ENCODE measurements around the gene MSI2. TPM values are rescaled to one million over a fixed set of nuclear protein-coding genes. Genes with fewer than 3 reads are reported as not detected.

The MSI2 gene
- total RNA-seq, 1 experiment from 2014 or later: 174 TPM

DNA sequence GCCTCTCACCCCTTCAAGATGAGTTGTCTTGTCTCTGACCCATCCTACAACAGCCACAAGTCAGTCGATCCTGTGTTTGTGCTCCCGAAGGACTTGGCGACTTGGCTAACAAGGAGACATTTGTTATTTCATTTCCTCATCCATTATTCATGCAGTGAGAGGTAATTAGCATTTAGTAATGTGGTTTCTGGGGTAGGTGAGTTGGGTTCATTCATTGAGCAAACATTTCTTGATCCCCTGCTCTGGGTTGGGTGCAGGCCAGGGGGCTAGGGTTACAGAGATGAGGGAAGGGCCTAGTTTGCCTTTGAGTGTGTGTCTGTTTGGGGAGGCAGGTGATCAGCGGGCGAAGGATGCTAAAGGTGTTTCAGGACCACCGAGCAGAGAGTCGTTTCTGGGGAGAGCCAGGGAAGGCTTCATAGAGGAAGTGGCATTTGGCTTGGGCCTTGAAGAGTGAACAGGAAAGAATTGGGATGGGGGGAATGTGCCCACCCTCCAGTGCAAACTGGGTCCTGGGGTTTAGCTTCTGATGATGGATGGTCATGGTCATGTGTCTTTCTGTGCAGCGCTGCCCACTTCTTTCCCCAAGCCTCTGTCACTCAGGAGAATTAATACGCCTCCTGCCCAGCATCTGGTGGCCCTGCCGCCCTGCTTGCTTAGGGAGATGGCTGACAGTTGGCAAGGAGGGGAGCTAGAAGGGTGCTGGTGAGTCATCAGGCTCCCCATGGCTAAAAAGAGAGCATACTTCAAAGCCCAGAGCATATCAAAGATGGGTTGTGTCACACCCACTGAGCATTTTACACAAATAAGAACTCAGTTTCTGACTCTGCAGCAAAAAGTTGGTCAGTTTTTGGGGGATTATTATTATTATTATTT, 38.5 kb downstream of the MSI2 start:
- TF ChIP-seq, protein P1, sequence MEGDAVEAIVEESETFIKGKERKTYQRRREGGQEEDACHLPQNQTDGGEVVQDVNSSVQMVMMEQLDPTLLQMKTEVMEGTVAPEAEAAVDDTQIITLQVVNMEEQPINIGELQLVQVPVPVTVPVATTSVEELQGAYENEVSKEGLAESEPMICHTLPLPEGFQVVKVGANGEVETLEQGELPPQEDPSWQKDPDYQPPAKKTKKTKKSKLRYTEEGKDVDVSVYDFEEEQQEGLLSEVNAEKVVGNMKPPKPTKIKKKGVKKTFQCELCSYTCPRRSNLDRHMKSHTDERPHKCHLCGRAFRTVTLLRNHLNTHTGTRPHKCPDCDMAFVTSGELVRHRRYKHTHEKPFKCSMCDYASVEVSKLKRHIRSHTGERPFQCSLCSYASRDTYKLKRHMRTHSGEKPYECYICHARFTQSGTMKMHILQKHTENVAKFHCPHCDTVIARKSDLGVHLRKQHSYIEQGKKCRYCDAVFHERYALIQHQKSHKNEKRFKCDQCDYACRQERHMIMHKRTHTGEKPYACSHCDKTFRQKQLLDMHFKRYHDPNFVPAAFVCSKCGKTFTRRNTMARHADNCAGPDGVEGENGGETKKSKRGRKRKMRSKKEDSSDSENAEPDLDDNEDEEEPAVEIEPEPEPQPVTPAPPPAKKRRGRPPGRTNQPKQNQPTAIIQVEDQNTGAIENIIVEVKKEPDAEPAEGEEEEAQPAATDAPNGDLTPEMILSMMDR (IDR thresholded peaks at IDR 0.05; ENCODE audit: insufficient read depth in 1 of 2, low read depth in 1 of 2, low read length in 1 of 2, severe bottlenecking in 1 of 2, unreplicated experiment in 1 of 2): no peak
- peaks cover 82% of the 10 kb centered on the region for H3K36me3 Mint-ChIP-seq (ENCODE audit: insufficient read depth, unreplicated experiment)
- Histone ChIP-seq H3K4me1 (peaks cover 48% of the 10 kb centered on the region), H3K36me3 (ENCODE audit: control insufficient read depth, insufficient read depth, low read length) (no peaks in the 10 kb centered on the region), H3K9me3 (peaks cover 11% of the 10 kb centered on the region; the same call in 1 of the 2 replicates), H3K27me3 (replicated peaks; ENCODE audit: control insufficient read depth, insufficient read depth, low read length) (no peaks in the 10 kb centered on the region), H3K4me3 (ENCODE audit: low read depth, low read length) (no peak overlapping the region)
- intact Hi-C loops (cut with micrococcal nuclease; ENCODE audit: unreplicated experiment): loop anchor here (2.0 kb wide), 2 partner anchors 38 to 76 kb away; partner anchors contain the start of gene MSI2
- H3K27ac Mint-ChIP-seq (ENCODE audit: unreplicated experiment): peak overlapping the region; percentile 86
- CTCF ChIA-PET: interaction anchor here (0.6 kb wide), 1 partner anchor 24 kb away, joined by 9 read pairs; no protein-coding TSS in a partner anchor
- peak; percentile 35 to 62 for DNase-seq
- H3K27me3 Mint-ChIP-seq (ENCODE audit: insufficient read depth, unreplicated experiment): no peaks in the 10 kb centered on the region
- POLR2A ChIA-PET: no interaction called here
- H3K4me1 Mint-ChIP-seq (ENCODE audit: low read depth, unreplicated experiment): peaks cover 57% of the 10 kb centered on the region
- peaks cover 13% of the 10 kb centered on the region for H3K9me3 Mint-ChIP-seq (ENCODE audit: unreplicated experiment)
- TSS peak; percentile 69 for BruUV-seq (replicated peaks)
- H3K4me3 Mint-ChIP-seq (ENCODE audit: unreplicated experiment): peak overlapping the region; percentile 34

DNA sequence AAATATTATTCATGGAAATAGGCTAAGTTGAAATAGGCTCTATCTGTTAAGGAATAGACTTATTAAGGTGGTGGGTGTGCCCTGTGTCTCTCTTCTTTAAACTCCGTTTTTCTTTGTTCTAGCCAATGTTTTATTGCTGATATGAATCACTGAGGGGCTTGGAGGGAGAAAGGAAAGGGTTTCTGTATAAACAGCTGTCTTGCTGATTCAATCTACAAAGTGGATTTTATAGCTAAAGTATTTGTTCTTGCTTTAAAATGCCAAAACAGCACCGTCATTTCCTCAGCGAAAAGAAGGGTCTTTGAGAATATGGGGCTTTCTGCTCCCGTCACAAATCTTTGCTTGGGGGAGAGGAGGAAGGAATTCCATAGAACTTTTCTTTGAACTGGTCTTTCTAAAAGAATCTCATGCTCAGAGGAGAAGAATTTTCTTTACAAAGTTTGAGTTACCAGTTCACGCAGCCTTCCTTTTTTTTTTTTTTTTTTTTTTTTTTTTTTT, 39.3 kb downstream of the MSI2 start:
- BruUV-seq (replicated peaks): no TSS peak
- Histone ChIP-seq H3K36me3 (ENCODE audit: control insufficient read depth, insufficient read depth, low read length) (no peaks in the 10 kb centered on the region; the same call in 1 of the 2 replicates), H3K27me3 (replicated peaks; ENCODE audit: control insufficient read depth, insufficient read depth, low read length) (no peaks in the 10 kb centered on the region), H3K4me3 (ENCODE audit: low read depth, low read length) (no peak overlapping the region), H3K4me1 (peaks cover 48% of the 10 kb centered on the region), H3K9me3 (peaks cover 11% of the 10 kb centered on the region; the same call in 1 of the 2 replicates)
- H3K4me3 Mint-ChIP-seq (ENCODE audit: unreplicated experiment): peak overlapping the region; percentile 34
- ChIA-PET POLR2A (interaction anchor here (0.6 to 0.7 kb wide), 2 partner anchors 39 to 365 kb away, joined by 7 to 10 read pairs; partner anchors contain the start of gene MSI2), CTCF (interaction anchor here (0.6 kb wide), 1 partner anchor 24 kb away, joined by 9 read pairs; no protein-coding TSS in a partner anchor)
- H3K27ac Mint-ChIP-seq (ENCODE audit: unreplicated experiment): peak overlapping the region; percentile 86
- H3K36me3 Mint-ChIP-seq (ENCODE audit: insufficient read depth, unreplicated experiment): peaks cover 89% of the 10 kb centered on the region
- H3K27me3 Mint-ChIP-seq (ENCODE audit: insufficient read depth, unreplicated experiment): no peaks in the 10 kb centered on the region
- TF ChIP-seq, protein P1 (IDR thresholded peaks at IDR 0.05; ENCODE audit: insufficient read depth in 1 of 2, low read depth in 1 of 2, low read length in 1 of 2, severe bottlenecking in 1 of 2, unreplicated experiment in 1 of 2): no peak
- H3K4me1 Mint-ChIP-seq (ENCODE audit: low read depth, unreplicated experiment): peaks cover 64% of the 10 kb centered on the region
- peaks cover 18% of the 10 kb centered on the region for H3K9me3 Mint-ChIP-seq (ENCODE audit: unreplicated experiment)
- DNase-seq: peak in 1 of 2 experiments; percentile 62
- intact Hi-C loops (cut with micrococcal nuclease; ENCODE audit: unreplicated experiment): loop anchor here (2.0 kb wide), 2 partner anchors 39 to 75 kb away; partner anchors contain the start of gene MSI2

DNA sequence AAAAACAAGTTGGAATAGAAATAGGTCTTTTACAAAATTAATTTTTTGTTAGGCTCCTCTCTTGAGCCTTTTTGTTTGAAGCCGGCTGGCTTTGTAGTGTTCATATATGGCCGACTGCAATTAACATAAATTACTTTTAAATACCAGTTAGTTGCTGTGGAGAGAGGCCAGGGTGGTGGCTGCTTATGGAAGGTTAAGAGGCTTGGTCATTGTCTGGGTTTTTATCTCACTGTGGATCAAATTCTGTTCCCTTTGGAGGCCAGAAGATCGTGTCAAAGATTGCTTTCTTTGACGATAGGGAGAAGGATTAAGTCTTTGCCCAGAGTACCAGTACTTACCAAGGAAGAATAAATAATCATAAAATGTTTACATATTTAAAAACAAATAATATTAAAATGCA, 39.9 kb downstream of the MSI2 start:
- POLR2A ChIA-PET: interaction anchor here (0.6 to 0.7 kb wide), 2 partner anchors 40 to 364 kb away, joined by 7 to 10 read pairs; partner anchors contain the start of gene MSI2
- DNase-seq: peak in 1 of 2 experiments; percentile 32
- CTCF ChIA-PET: no interaction called here
- H3K9me3 Mint-ChIP-seq (ENCODE audit: unreplicated experiment): peaks cover 18% of the 10 kb centered on the region
- H3K36me3 Mint-ChIP-seq (ENCODE audit: insufficient read depth, unreplicated experiment): peaks cover 95% of the 10 kb centered on the region
- H3K27ac Mint-ChIP-seq (ENCODE audit: unreplicated experiment): peak overlapping the region; percentile 86
- peaks cover 48% of the 10 kb centered on the region for H3K4me1 ChIP-seq
- H3K4me1 Mint-ChIP-seq (ENCODE audit: low read depth, unreplicated experiment): peaks cover 64% of the 10 kb centered on the region
- H3K4me3 Mint-ChIP-seq (ENCODE audit: unreplicated experiment): peak overlapping the region; percentile 34
- BruUV-seq (replicated peaks): no TSS peak
- peaks cover 11% of the 10 kb centered on the region; the same call in 1 of the 2 replicates for H3K9me3 ChIP-seq
- TF ChIP-seq, protein P1 (IDR thresholded peaks at IDR 0.05; ENCODE audit: insufficient read depth in 1 of 2, low read depth in 1 of 2, low read length in 1 of 2, severe bottlenecking in 1 of 2, unreplicated experiment in 1 of 2): no peak
- no peaks in the 10 kb centered on the region for H3K27me3 ChIP-seq (replicated peaks; ENCODE audit: control insufficient read depth, insufficient read depth, low read length)
- intact Hi-C loops (cut with micrococcal nuclease; ENCODE audit: unreplicated experiment): no loop called here
- no peak overlapping the region for H3K4me3 ChIP-seq (ENCODE audit: low read depth, low read length)
- no peaks in the 10 kb centered on the region for H3K27me3 Mint-ChIP-seq (ENCODE audit: insufficient read depth, unreplicated experiment)
- no peaks in the 10 kb centered on the region; the same call in 1 of the 2 replicates for H3K36me3 ChIP-seq (ENCODE audit: control insufficient read depth, insufficient read depth, low read length)
